ENCODE results near the gene CGB2. TPM values are rescaled to one million over a fixed set of nuclear protein-coding genes. Genes with fewer than 3 reads are reported as not detected.
"Not testable (repeated sequence)": the region's sequence is repeated elsewhere in the genome, so short reads cannot be mapped to it uniquely, and the experiment has no call there.

CGB2 gene
- total and polyA plus RNA-seq, 2 experiments from 2014 or later = not detected

GRCh38 chr19:49016067-49016839 lies 15.4 kb upstream of the CGB2 start:
- no peak overlapping the region for H3K9ac ChIP-seq
- DNase-seq = no peak
- H3K4me1 ChIP-seq (ENCODE audit: insufficient read depth) = peaks cover 9% of the 10 kb centered on the region
- H3K36me3 ChIP-seq (ENCODE audit: low read depth) = no peaks in the 10 kb centered on the region
- H3K4me2 ChIP-seq (ENCODE audit: unreplicated experiment) = no peak overlapping the region
- no peaks in the 10 kb centered on the region for H3K9me3 ChIP-seq (ENCODE audit: low read depth)
- TF ChIP-seq EZH2 (IDR thresholded peaks at IDR 0.05; ENCODE audit: insufficient read depth, poor library complexity, severe bottlenecking) (no peak), EZH2phosphoT487 (IDR thresholded peaks at IDR 0.05; ENCODE audit: insufficient read depth, low read depth) (no peak)
- H2AFZ ChIP-seq = no peak overlapping the region
- 88 to 95% methylated on average over 17 to 25 of the region's 29 CpGs for WGBS, 2 experiments (ENCODE audit: low coverage in 1 of 2, low lambda C conversion rate in 2 of 2, missing lambda C conversion rate in 2 of 2)
- H3K9me2 ChIP-seq (ENCODE audit: insufficient read depth) = no peaks in the 10 kb centered on the region
- in situ Hi-C loops (cut with MboI) = no loop called here
- H3K79me2 ChIP-seq (ENCODE audit: insufficient read depth) = no peaks in the 10 kb centered on the region
- no peaks in the 10 kb centered on the region for H4K20me1 ChIP-seq (ENCODE audit: insufficient read depth)
- no peak overlapping the region for H3K27ac ChIP-seq
- no peaks in the 10 kb centered on the region for H3F3A ChIP-seq (ENCODE audit: insufficient read depth)
- H3K4me3 ChIP-seq = no peak overlapping the region
- no peaks in the 10 kb centered on the region for H3K27me3 ChIP-seq (replicated peaks; ENCODE audit: insufficient read depth)

GRCh38 chr19:49017041-49017665 lies 14.5 kb upstream of the CGB2 start, which contains the start of gene LHB:
LHB (minus strand) TSS chr19:49017091; CDS start chr19:49017081, 10 bp downstream.
- H3K9me3 ChIP-seq (ENCODE audit: low read depth) = no peaks in the 10 kb centered on the region
- no peaks in the 10 kb centered on the region for H3K9me2 ChIP-seq (ENCODE audit: insufficient read depth)
- H3K79me2 ChIP-seq (ENCODE audit: insufficient read depth) = no peaks in the 10 kb centered on the region
- H3K9ac ChIP-seq = peak within 1 kb of the TSS; percentile 28; the same call in 1 of the 2 replicates
- WGBS, 2 experiments (ENCODE audit: low coverage in 1 of 2, low lambda C conversion rate in 2 of 2, missing lambda C conversion rate in 2 of 2) = 70 to 71% methylated on average over 17 of the region's 17 CpGs
- no peaks in the 10 kb centered on the region for H3K27me3 ChIP-seq (replicated peaks; ENCODE audit: insufficient read depth)
- no peak within 1 kb of the TSS for H3K27ac ChIP-seq
- H2AFZ ChIP-seq = peak within 1 kb of the TSS; percentile 71
- H3K4me2 ChIP-seq (ENCODE audit: unreplicated experiment) = peak within 1 kb of the TSS; percentile 87
- no peaks in the 10 kb centered on the region for H3F3A ChIP-seq (ENCODE audit: insufficient read depth)
- no peaks in the 10 kb centered on the region for H4K20me1 ChIP-seq (ENCODE audit: insufficient read depth)
- peaks cover 9% of the 10 kb centered on the region for H3K4me1 ChIP-seq (ENCODE audit: insufficient read depth)
- in situ Hi-C loops (cut with MboI) = no loop called here
- H3K4me3 ChIP-seq = peak within 1 kb of the TSS; percentile 75
- no peak for TF ChIP-seq EZH2phosphoT487 (IDR thresholded peaks at IDR 0.05; ENCODE audit: insufficient read depth, low read depth)
- no peak for TF ChIP-seq EZH2 (IDR thresholded peaks at IDR 0.05; ENCODE audit: insufficient read depth, poor library complexity, severe bottlenecking)
- no peaks in the 10 kb centered on the region for H3K36me3 ChIP-seq (ENCODE audit: low read depth)
- DNase-seq = no peak

GRCh38 chr19:49017666-49018351 lies 13.9 kb upstream of the CGB2 start:
- WGBS, 2 experiments (ENCODE audit: low coverage in 1 of 2, low lambda C conversion rate in 2 of 2, missing lambda C conversion rate in 2 of 2) = 4% methylated on average over 41 to 61 of the region's 62 CpGs
- peaks cover 9% of the 10 kb centered on the region for H3K4me1 ChIP-seq (ENCODE audit: insufficient read depth)
- DNase-seq = peak; percentile 83
- in situ Hi-C loops (cut with MboI) = no loop called here
- H3K9me3 ChIP-seq (ENCODE audit: low read depth) = no peaks in the 10 kb centered on the region
- H3K9ac ChIP-seq = peak overlapping the region; percentile 28; the same call in 1 of the 2 replicates
- no peaks in the 10 kb centered on the region for H3K36me3 ChIP-seq (ENCODE audit: low read depth)
- no peaks in the 10 kb centered on the region for H3K9me2 ChIP-seq (ENCODE audit: insufficient read depth)
- H3K4me2 ChIP-seq (ENCODE audit: unreplicated experiment) = peak overlapping the region; percentile 87
- no peaks in the 10 kb centered on the region for H3K27me3 ChIP-seq (replicated peaks; ENCODE audit: insufficient read depth)
- H3K4me3 ChIP-seq = peak overlapping the region; percentile 75
- no peak overlapping the region for H3K27ac ChIP-seq
- H3K79me2 ChIP-seq (ENCODE audit: insufficient read depth) = no peaks in the 10 kb centered on the region
- TF ChIP-seq EZH2phosphoT487 (IDR thresholded peaks at IDR 0.05; ENCODE audit: insufficient read depth, low read depth) = no peak
- TF ChIP-seq EZH2 (IDR thresholded peaks at IDR 0.05; ENCODE audit: insufficient read depth, poor library complexity, severe bottlenecking) = no peak
- peak overlapping the region; percentile 71 for H2AFZ ChIP-seq
- H4K20me1 ChIP-seq (ENCODE audit: insufficient read depth) = no peaks in the 10 kb centered on the region
- no peaks in the 10 kb centered on the region for H3F3A ChIP-seq (ENCODE audit: insufficient read depth)

GRCh38 chr19:49018388-49019241 lies 13.1 kb upstream of the CGB2 start:
- H2AFZ ChIP-seq = peak overlapping the region; percentile 71
- DNase-seq = peak; percentile 19
- H3K79me2 ChIP-seq (ENCODE audit: insufficient read depth); H3K36me3 ChIP-seq (ENCODE audit: low read depth); H3K27me3 ChIP-seq (replicated peaks; ENCODE audit: insufficient read depth); H3K9me2 ChIP-seq (ENCODE audit: insufficient read depth); H3F3A ChIP-seq (ENCODE audit: insufficient read depth); H3K27ac ChIP-seq; H4K20me1 ChIP-seq (ENCODE audit: insufficient read depth); in situ Hi-C loops (cut with MboI); H3K4me1 ChIP-seq (ENCODE audit: insufficient read depth); H3K9me3 ChIP-seq (ENCODE audit: low read depth): not testable (repeated sequence)
- peak overlapping the region; percentile 87 for H3K4me2 ChIP-seq (ENCODE audit: unreplicated experiment)
- 16 to 17% methylated on average over 39 to 50 of the region's 50 CpGs for WGBS, 2 experiments (ENCODE audit: low coverage in 1 of 2, low lambda C conversion rate in 2 of 2, missing lambda C conversion rate in 2 of 2)
- peak overlapping the region; percentile 28 for H3K9ac ChIP-seq
- H3K4me3 ChIP-seq = peak overlapping the region; percentile 75
